ENCODE results near the gene OTUB1. TPM values are rescaled to one million over a fixed set of nuclear protein-coding genes. Genes with fewer than 3 reads are reported as not detected.

The OTUB1 gene
- 47.0 TPM for polyA plus RNA-seq (2013)

GRCh38 chr11:63986156-63986931, at the start of gene OTUB1:
TSS of gene OTUB1 (plus strand) at chr11:63986438. CDS start at chr11:63986457, 19 bp downstream.
- peak within 1 kb of the TSS; percentile 56 to 95 (median 86) for H3K4me3 ChIP-seq (ENCODE audit: control insufficient read depth in 1 of 7, extremely low read depth in 1 of 7, insufficient read depth in 4 of 7, low read depth in 2 of 7, low read length in 6 of 7)
- no peaks in the 10 kb centered on the region for H3K27me3 ChIP-seq (replicated peaks in 2 of 5; ENCODE audit: control insufficient read depth in 4 of 5, insufficient read depth in 5 of 5, low read length in 4 of 5)
- no peaks in the 10 kb centered on the region for H3K9me3 ChIP-seq (ENCODE audit: control extremely low read depth in 1 of 5, control insufficient read depth in 4 of 5, insufficient read depth in 2 of 5, low read depth in 1 of 5, low read length in 4 of 5)
- peaks cover 0 to 38% (median 32%) of the 10 kb centered on the region in 4 experiments for H3K4me1 ChIP-seq (ENCODE audit: control extremely low read depth in 1 of 4, control insufficient read depth in 4 of 4, insufficient read depth in 4 of 4, low read length in 3 of 4)
- peak; percentile 89 to 91 (median 90) for DNase-seq
- 0% methylated on average over 44 of the region's 63 CpGs for WGBS (ENCODE audit: insufficient coverage)
- ChIA-PET POLR2A (interaction anchor here (1.1 kb wide), 1 partner anchor 195 kb away, joined by 3 read pairs; no protein-coding TSS in a partner anchor), CTCF (interaction anchor here (5.5 kb wide), 1 partner anchor 15 kb away, joined by 32 read pairs; no protein-coding TSS in a partner anchor)
- peak within 1 kb of the TSS; percentile 61 to 90 for H3K27ac ChIP-seq (ENCODE audit: insufficient read depth in 1 of 2, low read depth in 1 of 2, low read length in 2 of 2, poor library complexity in 1 of 2, severe bottlenecking in 2 of 2)
- peaks cover 0 to 23% (median 17%) of the 10 kb centered on the region in 4 experiments for H3K36me3 ChIP-seq (ENCODE audit: control insufficient read depth in 4 of 4, insufficient read depth in 4 of 4, low read length in 3 of 4)

GRCh38 chr11:63937713-63938478, 48.3 kb upstream of the OTUB1 start:
- DNase-seq, result no peak
- peak overlapping the region in 1 of 2 experiments; percentile 77 for H3K27ac ChIP-seq (ENCODE audit: insufficient read depth in 1 of 2, low read depth in 1 of 2, low read length in 2 of 2, poor library complexity in 1 of 2, severe bottlenecking in 2 of 2)
- 17% methylated on average over 26 of the region's 30 CpGs for WGBS (ENCODE audit: insufficient coverage)
- H3K4me3 ChIP-seq (ENCODE audit: control insufficient read depth in 1 of 7, extremely low read depth in 1 of 7, insufficient read depth in 4 of 7, low read depth in 2 of 7, low read length in 6 of 7), result peak overlapping the region; percentile 40 to 92 (median 79)
- no peaks in the 10 kb centered on the region for H3K9me3 ChIP-seq (ENCODE audit: control extremely low read depth in 1 of 5, control insufficient read depth in 4 of 5, insufficient read depth in 2 of 5, low read depth in 1 of 5, low read length in 4 of 5)
- POLR2A ChIA-PET, result no interaction called here
- H3K27me3 ChIP-seq (replicated peaks in 2 of 5; ENCODE audit: control insufficient read depth in 4 of 5, insufficient read depth in 5 of 5, low read length in 4 of 5), result no peaks in the 10 kb centered on the region
- peaks cover 8 to 33% (median 30%) of the 10 kb centered on the region in 4 experiments for H3K4me1 ChIP-seq (ENCODE audit: control extremely low read depth in 1 of 4, control insufficient read depth in 4 of 4, insufficient read depth in 4 of 4, low read length in 3 of 4)
- CTCF ChIA-PET, result interaction anchor here (1.0 kb wide), 1 partner anchor 56 kb away, joined by 3 read pairs; no protein-coding TSS in a partner anchor
- H3K36me3 ChIP-seq (ENCODE audit: control insufficient read depth in 4 of 4, insufficient read depth in 4 of 4, low read length in 3 of 4), result peaks cover 0 to 12% (median 2%) of the 10 kb centered on the region in 4 experiments

- Histone ChIP-seq H3K36me3 (ENCODE audit: control insufficient read depth in 4 of 4, insufficient read depth in 4 of 4, low read length in 3 of 4) (peaks cover 0 to 16% (median 4%) of the 10 kb centered on the region in 4 experiments), H3K9me3 (ENCODE audit: control extremely low read depth in 1 of 5, control insufficient read depth in 4 of 5, insufficient read depth in 2 of 5, low read depth in 1 of 5, low read length in 4 of 5) (no peaks in the 10 kb centered on the region), H3K4me1 (ENCODE audit: control extremely low read depth in 1 of 4, control insufficient read depth in 4 of 4, insufficient read depth in 4 of 4, low read length in 3 of 4) (peaks cover 8 to 33% (median 30%) of the 10 kb centered on the region in 4 experiments), H3K27me3 (replicated peaks in 2 of 5; ENCODE audit: control insufficient read depth in 4 of 5, insufficient read depth in 5 of 5, low read length in 4 of 5) (no peaks in the 10 kb centered on the region), H3K4me3 (ENCODE audit: control insufficient read depth in 1 of 7, extremely low read depth in 1 of 7, insufficient read depth in 4 of 7, low read depth in 2 of 7, low read length in 6 of 7) (peak within 1 kb of the TSS; percentile 48 to 92 (median 84)), H3K27ac (ENCODE audit: insufficient read depth in 1 of 2, low read depth in 1 of 2, low read length in 2 of 2, poor library complexity in 1 of 2, severe bottlenecking in 2 of 2) (peak within 1 kb of the TSS; percentile 58 to 82)
- peak; percentile 97 to 99 (median 99) for DNase-seq
- ChIA-PET POLR2A (no interaction called here), CTCF (no interaction called here)
- WGBS (ENCODE audit: insufficient coverage), result 0% methylated on average over 29 of the region's 92 CpGs
These were observed 47.5 kb upstream of the OTUB1 start, which contains the start of gene NAA40 for GRCh38 chr11:63938479-63939396. TSS of gene NAA40 (plus strand) at chr11:63939002. CDS start at chr11:63939097, 95 bp downstream.

- peaks cover 8 to 33% (median 30%) of the 10 kb centered on the region in 4 experiments for H3K4me1 ChIP-seq (ENCODE audit: control extremely low read depth in 1 of 4, control insufficient read depth in 4 of 4, insufficient read depth in 4 of 4, low read length in 3 of 4)
- peak overlapping the region; percentile 48 to 92 (median 84) for H3K4me3 ChIP-seq (ENCODE audit: control insufficient read depth in 1 of 7, extremely low read depth in 1 of 7, insufficient read depth in 4 of 7, low read depth in 2 of 7, low read length in 6 of 7)
- CTCF ChIA-PET, result no interaction called here
- POLR2A ChIA-PET, result no interaction called here
- no peaks in the 10 kb centered on the region for H3K9me3 ChIP-seq (ENCODE audit: control extremely low read depth in 1 of 5, control insufficient read depth in 4 of 5, insufficient read depth in 2 of 5, low read depth in 1 of 5, low read length in 4 of 5)
- H3K36me3 ChIP-seq (ENCODE audit: control insufficient read depth in 4 of 4, insufficient read depth in 4 of 4, low read length in 3 of 4), result peaks cover 0 to 16% (median 4%) of the 10 kb centered on the region in 4 experiments
- DNase-seq, result peak in 1 of 3 donors; percentile 26
- no peaks in the 10 kb centered on the region for H3K27me3 ChIP-seq (replicated peaks in 2 of 5; ENCODE audit: control insufficient read depth in 4 of 5, insufficient read depth in 5 of 5, low read length in 4 of 5)
- WGBS (ENCODE audit: insufficient coverage), result 2% methylated on average over 19 of the region's 26 CpGs
- peak overlapping the region; percentile 58 to 82 for H3K27ac ChIP-seq (ENCODE audit: insufficient read depth in 1 of 2, low read depth in 1 of 2, low read length in 2 of 2, poor library complexity in 1 of 2, severe bottlenecking in 2 of 2)
These were observed 46.8 kb upstream of the OTUB1 start for GRCh38 chr11:63939397-63939891.

GRCh38 chr11:63940786-63941185, 45.5 kb upstream of the OTUB1 start:
- ChIA-PET POLR2A (no interaction called here), CTCF (no interaction called here)
- Histone ChIP-seq H3K27ac (ENCODE audit: insufficient read depth in 1 of 2, low read depth in 1 of 2, low read length in 2 of 2, poor library complexity in 1 of 2, severe bottlenecking in 2 of 2) (peak overlapping the region; percentile 8 to 77), H3K36me3 (ENCODE audit: control insufficient read depth in 4 of 4, insufficient read depth in 4 of 4, low read length in 3 of 4) (peaks cover 0 to 24% (median 5%) of the 10 kb centered on the region in 4 experiments), H3K4me3 (ENCODE audit: control insufficient read depth in 1 of 7, extremely low read depth in 1 of 7, insufficient read depth in 4 of 7, low read depth in 2 of 7, low read length in 6 of 7) (peak overlapping the region in 3 of 7 experiments; percentile 13 to 84 (median 33)), H3K27me3 (replicated peaks in 2 of 5; ENCODE audit: control insufficient read depth in 4 of 5, insufficient read depth in 5 of 5, low read length in 4 of 5) (no peaks in the 10 kb centered on the region), H3K9me3 (ENCODE audit: control extremely low read depth in 1 of 5, control insufficient read depth in 4 of 5, insufficient read depth in 2 of 5, low read depth in 1 of 5, low read length in 4 of 5) (no peaks in the 10 kb centered on the region), H3K4me1 (ENCODE audit: control extremely low read depth in 1 of 4, control insufficient read depth in 4 of 4, insufficient read depth in 4 of 4, low read length in 3 of 4) (peaks cover 8 to 33% (median 30%) of the 10 kb centered on the region in 4 experiments)
- WGBS (ENCODE audit: insufficient coverage), result 31% methylated on average over 6 of the region's 6 CpGs
- peak in 2 of 3 donors; percentile 67 to 74 for DNase-seq

- 94% methylated on average over 2 of the region's 4 CpGs for WGBS (ENCODE audit: insufficient coverage)
- Histone ChIP-seq H3K4me3 (ENCODE audit: control insufficient read depth in 1 of 7, extremely low read depth in 1 of 7, insufficient read depth in 4 of 7, low read depth in 2 of 7, low read length in 6 of 7) (no peak overlapping the region), H3K4me1 (ENCODE audit: control extremely low read depth in 1 of 4, control insufficient read depth in 4 of 4, insufficient read depth in 4 of 4, low read length in 3 of 4) (peaks cover 8 to 33% (median 30%) of the 10 kb centered on the region in 4 experiments), H3K36me3 (ENCODE audit: control insufficient read depth in 4 of 4, insufficient read depth in 4 of 4, low read length in 3 of 4) (peaks cover 2 to 35% (median 10%) of the 10 kb centered on the region in 4 experiments), H3K9me3 (ENCODE audit: control extremely low read depth in 1 of 5, control insufficient read depth in 4 of 5, insufficient read depth in 2 of 5, low read depth in 1 of 5, low read length in 4 of 5) (no peaks in the 10 kb centered on the region), H3K27me3 (replicated peaks in 2 of 5; ENCODE audit: control insufficient read depth in 4 of 5, insufficient read depth in 5 of 5, low read length in 4 of 5) (no peaks in the 10 kb centered on the region), H3K27ac (ENCODE audit: insufficient read depth in 1 of 2, low read depth in 1 of 2, low read length in 2 of 2, poor library complexity in 1 of 2, severe bottlenecking in 2 of 2) (no peak overlapping the region)
- POLR2A ChIA-PET, result interaction anchor here (1.3 kb wide), 1 partner anchor 174 kb away, joined by 4 read pairs; the partner anchor contains the start of gene ZFTA
- CTCF ChIA-PET, result interaction anchor here (0.7 to 1.6 kb wide), 9 partner anchors 8 to 162 kb away, joined by 3 to 7 read pairs (median 4); no protein-coding TSS in a partner anchor
- no peak for DNase-seq
These were observed 44.3 kb upstream of the OTUB1 start for GRCh38 chr11:63941901-63942300.

All from common myeloid progenitor, CD34-positive (primary cell).